Nucleus accumbens (tissue), 56 donors: ENCODE results near the gene PPP2R5E.
"Not testable (repeated sequence)": the region's sequence is repeated elsewhere in the genome, so short reads cannot be mapped to it uniquely, and the experiment has no call there.

ENCODE experiments used
- DNase-seq, 56 donors: peaks; one replicate each; lab custom pipeline; 2025; lab: John Stamatoyannopoulos, UW

The PPP2R5E gene

GRCh38 chr14:63523735-63524426 lies 19.3 kb downstream of the PPP2R5E start:
- DNase-seq = no peak

GRCh38 chr14:63522511-63522910 lies 20.7 kb downstream of the PPP2R5E start:
- DNase-seq = not testable (repeated sequence)

- peak in 1 of 56 donors; percentile 1 for DNase-seq
Observed at GRCh38 chr14:63517354-63517753, 25.8 kb downstream of the PPP2R5E start.

GRCh38 chr14:63515240-63515639 lies 27.9 kb downstream of the PPP2R5E start:
- no peak for DNase-seq

- no peak for DNase-seq
Observed at GRCh38 chr14:63513756-63514155, 29.4 kb downstream of the PPP2R5E start.

- no peak for DNase-seq
Observed at GRCh38 chr14:63512861-63513260, 30.3 kb downstream of the PPP2R5E start.

- DNase-seq = no peak
Observed at GRCh38 chr14:63510538-63510937, 32.6 kb downstream of the PPP2R5E start.

- DNase-seq = no peak
Observed at GRCh38 chr14:63508033-63508432, 35.1 kb downstream of the PPP2R5E start.

GRCh38 chr14:63504648-63505047 lies 38.5 kb downstream of the PPP2R5E start:
- no peak for DNase-seq

GRCh38 chr14:63501429-63501828 lies 41.7 kb downstream of the PPP2R5E start:
- no peak for DNase-seq

GRCh38 chr14:63499701-63500250 lies 43.4 kb downstream of the PPP2R5E start:
- DNase-seq = no peak

- no peak for DNase-seq
Observed at GRCh38 chr14:63496837-63497400, 46.3 kb downstream of the PPP2R5E start.

GRCh38 chr14:63493246-63493645 lies 49.9 kb downstream of the PPP2R5E start:
- DNase-seq = peak in 4 of 56 donors; percentile 5 to 11 (median 6)

- DNase-seq = no peak
Observed at GRCh38 chr14:63492391-63492790, 50.8 kb downstream of the PPP2R5E start.

GRCh38 chr14:63487724-63488123 lies 55.5 kb downstream of the PPP2R5E start:
- no peak for DNase-seq

- DNase-seq = no peak
Observed at GRCh38 chr14:63486738-63487137, 56.4 kb downstream of the PPP2R5E start.

GRCh38 chr14:63483315-63483714 lies 59.9 kb downstream of the PPP2R5E start:
- no peak for DNase-seq

- no peak for DNase-seq
Observed at GRCh38 chr14:63480599-63480998, 62.6 kb downstream of the PPP2R5E start.

GRCh38 chr14:63478437-63478852 lies 64.7 kb downstream of the PPP2R5E start:
- no peak for DNase-seq

GRCh38 chr14:63478010-63478409 lies 65.2 kb downstream of the PPP2R5E start:
- no peak for DNase-seq

- no peak for DNase-seq
Observed at GRCh38 chr14:63477556-63477955, 65.6 kb downstream of the PPP2R5E start.

GRCh38 chr14:63475761-63476160 lies 67.4 kb downstream of the PPP2R5E start:
- DNase-seq = no peak
